HCT116 (cell line): ENCODE data around the gene KIAA1328.

Experiments used
- CEBPB ChIP-seq: IDR thresholded peaks from 2 replicates; pipeline ENCODE4 v1.6.1; 2012; ENCODE audit warnings: low read depth
- CTCF ChIP-seq, 3 experiments: fragments of 200-600 bp in 1 of 3; sonication (generic) in 1 of 3; IDR thresholded peaks in 2 of 3; conservative IDR thresholded peaks in 1 of 3; 2 replicates each; pipeline ENCODE4 v1.5.1; 2012 to 2017; ENCODE audit warnings: low read depth in 2 of 3, low read length in 2 of 3, antibody characterized with exemption in 1 of 3, borderline replicate concordance in 1 of 3, control low read depth in 1 of 3, mild to moderate bottlenecking in 1 of 3, mixed read lengths in 1 of 3, mixed run types in 1 of 3, moderate library complexity in 1 of 3; ENCODE audit not compliant: insufficient read depth in 1 of 3
- EZH2 ChIP-seq: fragments of 200-600 bp; sonication (generic); IDR thresholded peaks from 2 replicates; pipeline ENCODE4 v1.6.1; 2017; ENCODE audit warnings: antibody characterized with exemption, mixed run types
- EZH2phosphoT487 ChIP-seq: fragments of 200-600 bp; IDR thresholded peaks from 2 replicates; pipeline ENCODE4 v1.6.1; 2018; ENCODE audit warnings: antibody characterized with exemption, borderline replicate concordance
- JUND ChIP-seq: IDR thresholded peaks from 2 replicates; pipeline ENCODE4 v1.6.1; 2012
- POLR2A ChIP-seq: IDR thresholded peaks from 2 replicates; pipeline ENCODE4 v1.7.0; 2011; ENCODE audit warnings: borderline replicate concordance; ENCODE audit not compliant: insufficient read depth, insufficient read length; ENCODE audit errors: extremely low read depth
- POLR2AphosphoS5 ChIP-seq: IDR thresholded peaks from 2 replicates; pipeline ENCODE4 v1.6.1; 2011; ENCODE audit warnings: mild to moderate bottlenecking, low read depth, low read length, moderate library complexity
- RAD21 ChIP-seq: IDR thresholded peaks from 2 replicates; pipeline ENCODE4 v1.6.1; 2012; ENCODE audit warnings: low read depth, mild to moderate bottlenecking
- REST ChIP-seq: IDR thresholded peaks from 2 replicates; pipeline ENCODE4 v1.6.1; 2012; ENCODE audit warnings: low read depth
- SP1 ChIP-seq: IDR thresholded peaks from 2 replicates; pipeline ENCODE4 v1.6.1; 2012; ENCODE audit warnings: low read depth
- TCF7L2 ChIP-seq: IDR thresholded peaks from 2 replicates; pipeline ENCODE4 v1.7.0; 2011; ENCODE audit warnings: borderline replicate concordance, inconsistent platforms; ENCODE audit not compliant: insufficient read depth, insufficient read length; ENCODE audit errors: extremely low read depth
- ZNF274 ChIP-seq: fragments of 200-500 bp; sonication (Bioruptor generic); IDR thresholded peaks from 2 replicates; pipeline ENCODE4 v1.6.1; 2014; ENCODE audit warnings: mild to moderate bottlenecking, low read depth, low read length, inconsistent platforms

GRCh38 chr18:36963464-36963863 is 134.5 kb downstream of the KIAA1328 start:
- TF ChIP-seq EZH2phosphoT487 (no peak), CTCF (IDR thresholded peaks at IDR 0.05 in 2 of 3, conservative IDR thresholded peaks at IDR 0.05 in 1 of 3; ENCODE audit: borderline replicate concordance in 1 of 3, insufficient read depth in 1 of 3, low read depth in 2 of 3, low read length in 2 of 3) (no peak), POLR2A (no peak), CEBPB (no peak), POLR2AphosphoS5 (no peak), RAD21 (no peak), TCF7L2 (no peak), JUND (no peak), SP1 (no peak), EZH2 (no peak), REST (no peak), ZNF274 (no peak)
